OCI-LY7 (cell line): Measurements from ENCODE around the gene WDR41.
"Not testable (repeated sequence)": the region's sequence is repeated elsewhere in the genome, so short reads cannot be mapped to it uniquely, and the experiment has no call there.

ENCODE experiments used
- CTCF ChIP-seq: fragments of 200-600 bp; sonication (generic); conservative IDR thresholded peaks from 2 replicates; pipeline ENCODE4 v1.5.1; 2014; ENCODE audit warnings: mild to moderate bottlenecking, antibody characterized with exemption, low read length, moderate library complexity, mixed read lengths
- EZH2phosphoT487 ChIP-seq: fragments of 200-600 bp; sonication (generic); IDR thresholded peaks from 2 replicates; pipeline ENCODE4 v1.6.1; 2018; ENCODE audit warnings: low read depth, borderline replicate concordance, mild to moderate bottlenecking, mixed run types, antibody characterized with exemption, low read length, moderate library complexity, mixed read lengths

GRCh38 chr5:77386340-77386739 is 105.8 kb downstream of the WDR41 start:
- not testable (repeated sequence) for TF ChIP-seq CTCF, EZH2phosphoT487
